HepG2 (cell line): ENCODE data around the gene FCN3.

Experiments used
- CSRNP1 ChIP-seq: sonication (generic); formaldehyde crosslinking; IDR thresholded peaks from 2 replicates; pipeline ENCODE4 v1.8.1; 2023; ENCODE audit warnings: mild to moderate bottlenecking, missing genetic modification reagents
- MAX ChIP-seq: IDR thresholded peaks from 2 replicates; pipeline ENCODE4 v1.6.1; 2012; ENCODE audit warnings: inconsistent platforms
- NPAS2 ChIP-seq: sonication (generic); formaldehyde crosslinking; IDR thresholded peaks from 2 replicates; pipeline ENCODE4 v1.8.0; 2022; ENCODE audit warnings: mild to moderate bottlenecking, missing genetic modification reagents, borderline replicate concordance
- YY1 ChIP-seq: IDR thresholded peaks from 2 replicates; pipeline ENCODE4 v1.6.1; 2011; ENCODE audit warnings: low read length, low read depth, moderate library complexity, mild to moderate bottlenecking; ENCODE audit not compliant: insufficient read depth, insufficient replicate concordance

DNA sequence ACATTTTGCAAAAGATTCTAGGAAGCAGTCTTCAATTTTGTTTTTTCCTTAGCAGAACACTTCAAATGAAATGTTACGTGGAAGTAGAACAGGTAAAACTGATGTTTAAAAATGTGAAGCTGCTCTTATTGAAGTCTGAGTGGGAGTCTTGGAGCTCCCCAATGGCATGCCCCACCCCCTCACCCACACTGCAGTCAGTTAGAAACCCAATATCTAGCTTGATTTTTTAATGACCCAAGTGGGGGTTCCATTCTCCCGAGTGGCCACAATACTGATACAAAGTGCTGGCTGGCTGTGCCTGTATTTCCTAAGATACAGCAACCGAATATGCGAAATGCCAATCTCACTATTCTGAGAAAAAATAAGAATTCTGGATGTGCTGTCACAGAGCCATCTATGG, 49.1 kb upstream of the FCN3 start:
- TF ChIP-seq NPAS2: no peak
- TF ChIP-seq MAX: no peak
- TF ChIP-seq YY1: no peak
- TF ChIP-seq CSRNP1: no peak
